GM12801 (cell line): Measurements from ENCODE around the gene BACH2.

Source experiments
- TF ChIP-seq, protein P1 (sequence below): IDR thresholded peaks from one replicate; pipeline ENCODE4 v1.5.1; 2011; ENCODE audit warnings: control low read depth; ENCODE audit not compliant: insufficient read length; ENCODE audit errors: extremely low read depth

BACH2 gene

DNA sequence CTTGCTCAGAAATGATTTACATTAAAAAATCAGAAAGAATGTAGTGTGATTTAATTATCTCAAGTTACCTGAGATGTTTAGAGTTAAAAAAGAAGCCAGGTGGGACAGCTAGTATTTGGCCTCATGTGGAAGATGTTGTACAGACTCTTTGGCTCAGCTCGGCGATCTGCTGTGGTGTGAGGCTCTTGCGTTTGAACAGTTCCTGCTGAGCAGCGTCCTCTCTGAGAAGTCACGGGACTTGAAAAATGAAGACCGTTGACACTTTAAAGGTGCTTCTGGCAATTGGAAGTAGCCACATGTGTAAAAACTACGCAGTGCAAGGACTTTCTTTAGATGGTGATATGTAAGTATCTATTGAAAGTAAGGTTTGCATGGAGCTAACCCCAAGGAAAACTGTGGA, 169.0 kb downstream of the BACH2 start:
- TF ChIP-seq, protein P1, sequence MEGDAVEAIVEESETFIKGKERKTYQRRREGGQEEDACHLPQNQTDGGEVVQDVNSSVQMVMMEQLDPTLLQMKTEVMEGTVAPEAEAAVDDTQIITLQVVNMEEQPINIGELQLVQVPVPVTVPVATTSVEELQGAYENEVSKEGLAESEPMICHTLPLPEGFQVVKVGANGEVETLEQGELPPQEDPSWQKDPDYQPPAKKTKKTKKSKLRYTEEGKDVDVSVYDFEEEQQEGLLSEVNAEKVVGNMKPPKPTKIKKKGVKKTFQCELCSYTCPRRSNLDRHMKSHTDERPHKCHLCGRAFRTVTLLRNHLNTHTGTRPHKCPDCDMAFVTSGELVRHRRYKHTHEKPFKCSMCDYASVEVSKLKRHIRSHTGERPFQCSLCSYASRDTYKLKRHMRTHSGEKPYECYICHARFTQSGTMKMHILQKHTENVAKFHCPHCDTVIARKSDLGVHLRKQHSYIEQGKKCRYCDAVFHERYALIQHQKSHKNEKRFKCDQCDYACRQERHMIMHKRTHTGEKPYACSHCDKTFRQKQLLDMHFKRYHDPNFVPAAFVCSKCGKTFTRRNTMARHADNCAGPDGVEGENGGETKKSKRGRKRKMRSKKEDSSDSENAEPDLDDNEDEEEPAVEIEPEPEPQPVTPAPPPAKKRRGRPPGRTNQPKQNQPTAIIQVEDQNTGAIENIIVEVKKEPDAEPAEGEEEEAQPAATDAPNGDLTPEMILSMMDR = no peak

DNA sequence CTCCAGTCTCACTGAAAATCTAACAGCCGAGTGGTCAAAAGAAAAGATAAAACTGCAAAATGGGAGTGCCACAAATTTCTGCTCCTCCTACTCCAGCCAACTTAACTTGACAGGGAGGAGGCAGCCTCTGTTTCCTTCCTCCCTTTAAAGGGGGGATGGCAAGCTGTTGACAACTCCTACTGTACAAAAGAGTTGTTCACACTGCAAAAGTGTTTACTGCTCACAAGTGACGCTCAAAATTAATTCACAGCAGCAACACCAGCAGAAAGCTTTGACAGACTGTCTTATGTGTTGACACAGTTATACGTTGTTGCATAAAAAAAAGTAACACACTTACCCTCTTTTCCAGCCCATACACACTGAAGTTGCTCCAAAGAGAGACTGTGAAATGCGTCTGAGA, 169.8 kb downstream of the BACH2 start:
- TF ChIP-seq, protein P1 = no peak

DNA sequence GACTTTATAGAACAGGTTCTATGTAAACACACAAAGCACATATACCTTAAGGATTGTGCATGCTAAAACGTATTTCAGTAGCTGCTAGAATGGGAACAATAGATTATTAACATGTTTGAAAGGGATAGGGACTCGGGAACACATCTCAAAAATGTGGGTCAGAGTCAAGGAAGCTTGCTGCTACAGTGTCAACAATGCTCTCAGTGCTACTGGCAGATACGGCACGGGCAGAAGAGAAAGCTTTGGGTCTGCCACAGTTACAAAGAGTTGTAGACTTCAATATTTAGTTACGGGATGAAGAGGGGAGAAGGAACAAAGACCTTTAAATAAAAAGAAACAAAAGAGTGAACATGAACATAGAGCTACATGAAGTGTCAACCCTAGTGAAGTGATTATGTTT, 170.5 kb downstream of the BACH2 start:
- TF ChIP-seq, protein P1 = no peak

- TF ChIP-seq, protein P1 = no peak
Observed at GRCh38 chr6:90124874-90125510, 171.7 kb downstream of the BACH2 start.

- TF ChIP-seq, protein P1 = no peak
Observed at GRCh38 chr6:90123831-90124230, 172.8 kb downstream of the BACH2 start.

- TF ChIP-seq, protein P1 = no peak
Observed at GRCh38 chr6:90121982-90122381, 174.7 kb downstream of the BACH2 start.

DNA sequence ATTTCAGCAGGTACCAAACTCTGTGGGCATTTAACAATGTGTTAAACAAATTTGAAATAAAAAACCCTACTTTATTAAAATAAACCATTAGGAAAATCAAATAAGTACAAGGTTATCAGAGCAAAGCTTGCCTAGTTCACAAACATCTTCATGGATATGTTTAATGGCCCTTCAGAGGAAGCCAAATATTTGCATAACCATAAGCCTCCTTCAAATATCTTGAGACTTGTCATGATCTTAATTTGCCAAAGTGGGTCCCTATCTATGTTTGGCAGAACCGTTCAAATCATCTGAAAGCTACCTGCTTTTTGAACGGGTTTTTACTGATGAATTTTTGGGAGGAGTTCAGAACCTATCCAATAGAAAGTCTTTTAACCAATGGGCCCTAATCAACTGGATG, 176.3 kb downstream of the BACH2 start:
- TF ChIP-seq, protein P1 = no peak

DNA sequence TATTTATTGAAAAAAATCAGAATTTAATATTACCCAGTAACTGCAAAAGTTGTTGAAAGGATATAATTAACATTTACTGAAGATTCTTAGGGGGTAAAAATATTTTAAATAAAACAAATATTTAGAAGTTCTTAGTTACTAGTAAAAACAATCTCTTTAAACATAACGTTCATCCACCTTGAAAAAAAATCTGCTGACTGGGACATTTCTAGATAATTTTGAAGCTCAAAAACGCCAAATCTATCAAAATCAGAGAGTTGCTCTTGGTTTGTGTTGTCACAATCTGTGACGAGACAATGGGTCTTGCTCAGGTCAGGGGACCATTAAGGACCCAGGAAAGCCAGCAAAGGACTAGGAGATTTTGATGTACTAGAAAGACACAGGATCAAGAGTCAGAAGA, 177.0 kb downstream of the BACH2 start:
- TF ChIP-seq, protein P1 = no peak
